ENCODE data around the gene CKS1B. TPM values are rescaled to one million over a fixed set of nuclear protein-coding genes. Genes with fewer than 3 reads are reported as not detected.

Gene CKS1B
- total and polyA plus RNA-seq, 9 of the 15 experiments (the other 6 are each of a cell fraction or from before 2014, with no cell fraction given): 215 to 1,103 (median 460) TPM

GRCh38 chr1:154963643-154964042 is 10.8 kb upstream of the CKS1B start (continued):
- TF ChIP-seq, protein P1, sequence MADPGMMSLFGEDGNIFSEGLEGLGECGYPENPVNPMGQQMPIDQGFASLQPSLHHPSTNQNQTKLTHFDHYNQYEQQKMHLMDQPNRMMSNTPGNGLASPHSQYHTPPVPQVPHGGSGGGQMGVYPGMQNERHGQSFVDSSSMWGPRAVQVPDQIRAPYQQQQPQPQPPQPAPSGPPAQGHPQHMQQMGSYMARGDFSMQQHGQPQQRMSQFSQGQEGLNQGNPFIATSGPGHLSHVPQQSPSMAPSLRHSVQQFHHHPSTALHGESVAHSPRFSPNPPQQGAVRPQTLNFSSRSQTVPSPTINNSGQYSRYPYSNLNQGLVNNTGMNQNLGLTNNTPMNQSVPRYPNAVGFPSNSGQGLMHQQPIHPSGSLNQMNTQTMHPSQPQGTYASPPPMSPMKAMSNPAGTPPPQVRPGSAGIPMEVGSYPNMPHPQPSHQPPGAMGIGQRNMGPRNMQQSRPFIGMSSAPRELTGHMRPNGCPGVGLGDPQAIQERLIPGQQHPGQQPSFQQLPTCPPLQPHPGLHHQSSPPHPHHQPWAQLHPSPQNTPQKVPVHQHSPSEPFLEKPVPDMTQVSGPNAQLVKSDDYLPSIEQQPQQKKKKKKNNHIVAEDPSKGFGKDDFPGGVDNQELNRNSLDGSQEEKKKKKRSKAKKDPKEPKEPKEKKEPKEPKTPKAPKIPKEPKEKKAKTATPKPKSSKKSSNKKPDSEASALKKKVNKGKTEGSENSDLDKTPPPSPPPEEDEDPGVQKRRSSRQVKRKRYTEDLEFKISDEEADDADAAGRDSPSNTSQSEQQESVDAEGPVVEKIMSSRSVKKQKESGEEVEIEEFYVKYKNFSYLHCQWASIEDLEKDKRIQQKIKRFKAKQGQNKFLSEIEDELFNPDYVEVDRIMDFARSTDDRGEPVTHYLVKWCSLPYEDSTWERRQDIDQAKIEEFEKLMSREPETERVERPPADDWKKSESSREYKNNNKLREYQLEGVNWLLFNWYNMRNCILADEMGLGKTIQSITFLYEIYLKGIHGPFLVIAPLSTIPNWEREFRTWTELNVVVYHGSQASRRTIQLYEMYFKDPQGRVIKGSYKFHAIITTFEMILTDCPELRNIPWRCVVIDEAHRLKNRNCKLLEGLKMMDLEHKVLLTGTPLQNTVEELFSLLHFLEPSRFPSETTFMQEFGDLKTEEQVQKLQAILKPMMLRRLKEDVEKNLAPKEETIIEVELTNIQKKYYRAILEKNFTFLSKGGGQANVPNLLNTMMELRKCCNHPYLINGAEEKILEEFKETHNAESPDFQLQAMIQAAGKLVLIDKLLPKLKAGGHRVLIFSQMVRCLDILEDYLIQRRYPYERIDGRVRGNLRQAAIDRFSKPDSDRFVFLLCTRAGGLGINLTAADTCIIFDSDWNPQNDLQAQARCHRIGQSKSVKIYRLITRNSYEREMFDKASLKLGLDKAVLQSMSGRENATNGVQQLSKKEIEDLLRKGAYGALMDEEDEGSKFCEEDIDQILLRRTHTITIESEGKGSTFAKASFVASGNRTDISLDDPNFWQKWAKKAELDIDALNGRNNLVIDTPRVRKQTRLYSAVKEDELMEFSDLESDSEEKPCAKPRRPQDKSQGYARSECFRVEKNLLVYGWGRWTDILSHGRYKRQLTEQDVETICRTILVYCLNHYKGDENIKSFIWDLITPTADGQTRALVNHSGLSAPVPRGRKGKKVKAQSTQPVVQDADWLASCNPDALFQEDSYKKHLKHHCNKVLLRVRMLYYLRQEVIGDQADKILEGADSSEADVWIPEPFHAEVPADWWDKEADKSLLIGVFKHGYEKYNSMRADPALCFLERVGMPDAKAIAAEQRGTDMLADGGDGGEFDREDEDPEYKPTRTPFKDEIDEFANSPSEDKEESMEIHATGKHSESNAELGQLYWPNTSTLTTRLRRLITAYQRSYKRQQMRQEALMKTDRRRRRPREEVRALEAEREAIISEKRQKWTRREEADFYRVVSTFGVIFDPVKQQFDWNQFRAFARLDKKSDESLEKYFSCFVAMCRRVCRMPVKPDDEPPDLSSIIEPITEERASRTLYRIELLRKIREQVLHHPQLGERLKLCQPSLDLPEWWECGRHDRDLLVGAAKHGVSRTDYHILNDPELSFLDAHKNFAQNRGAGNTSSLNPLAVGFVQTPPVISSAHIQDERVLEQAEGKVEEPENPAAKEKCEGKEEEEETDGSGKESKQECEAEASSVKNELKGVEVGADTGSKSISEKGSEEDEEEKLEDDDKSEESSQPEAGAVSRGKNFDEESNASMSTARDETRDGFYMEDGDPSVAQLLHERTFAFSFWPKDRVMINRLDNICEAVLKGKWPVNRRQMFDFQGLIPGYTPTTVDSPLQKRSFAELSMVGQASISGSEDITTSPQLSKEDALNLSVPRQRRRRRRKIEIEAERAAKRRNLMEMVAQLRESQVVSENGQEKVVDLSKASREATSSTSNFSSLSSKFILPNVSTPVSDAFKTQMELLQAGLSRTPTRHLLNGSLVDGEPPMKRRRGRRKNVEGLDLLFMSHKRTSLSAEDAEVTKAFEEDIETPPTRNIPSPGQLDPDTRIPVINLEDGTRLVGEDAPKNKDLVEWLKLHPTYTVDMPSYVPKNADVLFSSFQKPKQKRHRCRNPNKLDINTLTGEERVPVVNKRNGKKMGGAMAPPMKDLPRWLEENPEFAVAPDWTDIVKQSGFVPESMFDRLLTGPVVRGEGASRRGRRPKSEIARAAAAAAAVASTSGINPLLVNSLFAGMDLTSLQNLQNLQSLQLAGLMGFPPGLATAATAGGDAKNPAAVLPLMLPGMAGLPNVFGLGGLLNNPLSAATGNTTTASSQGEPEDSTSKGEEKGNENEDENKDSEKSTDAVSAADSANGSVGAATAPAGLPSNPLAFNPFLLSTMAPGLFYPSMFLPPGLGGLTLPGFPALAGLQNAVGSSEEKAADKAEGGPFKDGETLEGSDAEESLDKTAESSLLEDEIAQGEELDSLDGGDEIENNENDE (IDR thresholded peaks at IDR 0.05; ENCODE audit: low read depth, low read length): no peak
- TF ChIP-seq WHSC1 (IDR thresholded peaks at IDR 0.05; ENCODE audit: low read length): no peak
- no peak for TF ChIP-seq ATF2 (CRISPR knock-in tag; IDR thresholded peaks at IDR 0.05)
- TF ChIP-seq ASH1L (IDR thresholded peaks at IDR 0.05; ENCODE audit: borderline replicate concordance, low read depth, partially characterized antibody): no peak
- TF ChIP-seq ZNF212 (CRISPR knock-in tag; IDR thresholded peaks at IDR 0.05): no peak
- no peak for TF ChIP-seq ZC3H4 (CRISPR knock-in tag; IDR thresholded peaks at IDR 0.05; ENCODE audit: borderline replicate concordance)
- no peak for TF ChIP-seq PPARD (CRISPR knock-in tag; IDR thresholded peaks at IDR 0.05)
- TF ChIP-seq CCNT2 (IDR thresholded peaks at IDR 0.05; ENCODE audit: borderline replicate concordance, extremely low read depth, insufficient read length, low read depth, low read length): no peak
- no peak for TF ChIP-seq RBM15 (IDR thresholded peaks at IDR 0.05; ENCODE audit: insufficient read depth, low read length)
- TF ChIP-seq, protein P2, sequence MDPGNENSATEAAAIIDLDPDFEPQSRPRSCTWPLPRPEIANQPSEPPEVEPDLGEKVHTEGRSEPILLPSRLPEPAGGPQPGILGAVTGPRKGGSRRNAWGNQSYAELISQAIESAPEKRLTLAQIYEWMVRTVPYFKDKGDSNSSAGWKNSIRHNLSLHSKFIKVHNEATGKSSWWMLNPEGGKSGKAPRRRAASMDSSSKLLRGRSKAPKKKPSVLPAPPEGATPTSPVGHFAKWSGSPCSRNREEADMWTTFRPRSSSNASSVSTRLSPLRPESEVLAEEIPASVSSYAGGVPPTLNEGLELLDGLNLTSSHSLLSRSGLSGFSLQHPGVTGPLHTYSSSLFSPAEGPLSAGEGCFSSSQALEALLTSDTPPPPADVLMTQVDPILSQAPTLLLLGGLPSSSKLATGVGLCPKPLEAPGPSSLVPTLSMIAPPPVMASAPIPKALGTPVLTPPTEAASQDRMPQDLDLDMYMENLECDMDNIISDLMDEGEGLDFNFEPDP (CRISPR knock-in tag; IDR thresholded peaks at IDR 0.05): no peak
- TF ChIP-seq ZNF740 (CRISPR knock-in tag; IDR thresholded peaks at IDR 0.05): no peak
- TF ChIP-seq ZNF740 (tag; IDR thresholded peaks at IDR 0.05): no peak
- TF ChIP-seq ZNF77 (CRISPR knock-in tag; IDR thresholded peaks at IDR 0.05): no peak
